Measurements from ENCODE around the gene NCOA7.

The NCOA7 gene

GRCh38 chr6:125790358-125791150, at the start of gene NCOA7:
Gene NCOA7, plus strand, starts transcription at chr6:125790960. Its CDS starts 24,395 bp downstream, at chr6:125815355.
- peak; percentile 79 for DNase-seq

- DNase-seq = no peak
Measured at GRCh38 chr6:125741336-125741735, 49.4 kb upstream of the NCOA7 start.

GRCh38 chr6:125742024-125742423, 48.7 kb upstream of the NCOA7 start:
- DNase-seq = no peak

GRCh38 chr6:125742464-125743120, 48.2 kb upstream of the NCOA7 start:
- no peak for DNase-seq

GRCh38 chr6:125743604-125744003, 47.2 kb upstream of the NCOA7 start:
- no peak for DNase-seq

GRCh38 chr6:125745281-125746018, 45.3 kb upstream of the NCOA7 start:
- no peak for DNase-seq

- DNase-seq = no peak
Measured at GRCh38 chr6:125746019-125746414, 44.7 kb upstream of the NCOA7 start.

GRCh38 chr6:125746731-125747588, 43.8 kb upstream of the NCOA7 start:
- no peak for DNase-seq

- peak; percentile 18 for DNase-seq
Measured at GRCh38 chr6:125747589-125748405, 43.0 kb upstream of the NCOA7 start.

- no peak for DNase-seq
Measured at GRCh38 chr6:125748406-125749172, 42.2 kb upstream of the NCOA7 start.

GRCh38 chr6:125749173-125749864, 41.4 kb upstream of the NCOA7 start, which contains the start of gene HEY2:
Gene HEY2, plus strand, starts transcription at chr6:125749632. Its CDS starts 145 bp downstream, at chr6:125749777.
- DNase-seq = peak; percentile 87

- DNase-seq = no peak
Measured at GRCh38 chr6:125749865-125750691, 40.7 kb upstream of the NCOA7 start.

GRCh38 chr6:125750692-125751333, 39.9 kb upstream of the NCOA7 start:
- DNase-seq = no peak

- no peak for DNase-seq
Measured at GRCh38 chr6:125751334-125751916, 39.3 kb upstream of the NCOA7 start.

- no peak for DNase-seq
Measured at GRCh38 chr6:125752773-125753172, 38.0 kb upstream of the NCOA7 start.

GRCh38 chr6:125753218-125753936, 37.4 kb upstream of the NCOA7 start:
- DNase-seq = no peak

- DNase-seq = no peak
Measured at GRCh38 chr6:125753937-125754259, 36.9 kb upstream of the NCOA7 start.

- no peak for DNase-seq
Measured at GRCh38 chr6:125754566-125754965, 36.2 kb upstream of the NCOA7 start.
